Activated CD4-positive, CD25-positive, alpha-beta regulatory T cell (primary cell): ENCODE results near the gene PTPMT1.
A peak's percentile ranks its signal among the peaks of the same experiment; 100 is the strongest.
"Not testable (repeated sequence)": the region's sequence is repeated elsewhere in the genome, so short reads cannot be mapped to it uniquely, and the experiment has no call there.

Experiments
- DNase-seq, 4 experiments: peaks; one replicate each; lab custom pipeline; 2025; lab: John Stamatoyannopoulos, UW

PTPMT1 gene, protein sequence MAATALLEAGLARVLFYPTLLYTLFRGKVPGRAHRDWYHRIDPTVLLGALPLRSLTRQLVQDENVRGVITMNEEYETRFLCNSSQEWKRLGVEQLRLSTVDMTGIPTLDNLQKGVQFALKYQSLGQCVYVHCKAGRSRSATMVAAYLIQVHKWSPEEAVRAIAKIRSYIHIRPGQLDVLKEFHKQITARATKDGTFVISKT

DNA sequence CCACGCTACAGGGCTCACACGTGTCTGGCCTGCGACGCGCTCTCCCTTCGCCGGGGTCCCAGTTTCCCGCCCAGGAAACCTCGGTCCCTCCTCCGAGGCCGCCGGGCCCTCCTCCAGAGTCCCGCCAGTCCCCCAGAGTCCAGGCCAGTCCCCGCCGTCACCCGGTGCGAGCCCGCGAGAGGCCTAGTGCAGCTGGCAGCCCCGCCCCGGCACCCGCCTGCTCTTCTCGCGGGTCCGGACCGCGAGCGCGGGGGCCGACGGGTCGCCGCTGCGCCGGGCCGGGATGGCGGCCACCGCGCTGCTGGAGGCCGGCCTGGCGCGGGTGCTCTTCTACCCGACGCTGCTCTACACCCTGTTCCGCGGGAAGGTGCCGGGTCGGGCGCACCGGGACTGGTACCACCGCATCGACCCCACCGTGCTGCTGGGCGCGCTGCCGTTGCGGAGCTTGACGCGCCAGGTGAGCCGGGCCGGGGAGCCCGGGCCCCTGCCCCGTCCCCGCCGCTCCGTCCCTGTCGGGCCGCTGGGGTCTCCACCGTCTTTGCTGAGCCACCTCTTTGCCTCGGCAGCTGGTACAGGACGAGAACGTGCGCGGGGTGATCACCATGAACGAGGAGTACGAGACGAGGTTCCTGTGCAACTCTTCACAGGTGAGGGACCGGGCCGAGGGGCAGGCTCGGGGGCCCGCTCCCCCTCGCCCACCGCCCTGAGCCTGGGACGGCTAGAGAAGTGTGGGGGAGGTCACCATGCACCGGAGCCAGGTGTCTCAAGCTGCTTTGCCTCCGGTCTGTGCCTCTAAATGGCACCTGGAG lies at the start of gene PTPMT1:
Gene PTPMT1 (plus strand): TSS at position 260 of the 809 bp plus-strand sequence. CDS start 24 bp downstream, at position 284.
- peak; percentile 35 to 60 (median 44) for DNase-seq

DNA sequence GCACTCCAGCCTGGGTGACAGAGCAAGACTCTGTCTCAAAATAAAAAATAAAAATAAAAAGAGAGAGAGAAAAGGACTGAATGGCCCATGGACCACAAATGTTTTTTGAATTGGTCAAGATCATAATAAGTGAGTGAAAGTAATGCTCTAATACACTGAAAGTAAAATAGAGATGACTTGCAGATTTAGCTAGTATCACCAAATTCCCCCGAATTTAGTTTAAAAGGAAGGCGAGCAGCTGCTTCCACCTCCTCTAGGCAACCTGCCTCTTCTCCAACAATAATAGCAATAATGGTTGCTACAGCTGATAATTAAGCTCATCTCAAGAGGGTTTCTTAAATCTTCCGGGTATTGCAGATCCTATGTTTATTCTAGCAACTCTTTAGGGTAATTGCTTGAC lies 49.2 kb upstream of the PTPMT1 start:
- no peak for DNase-seq

DNA sequence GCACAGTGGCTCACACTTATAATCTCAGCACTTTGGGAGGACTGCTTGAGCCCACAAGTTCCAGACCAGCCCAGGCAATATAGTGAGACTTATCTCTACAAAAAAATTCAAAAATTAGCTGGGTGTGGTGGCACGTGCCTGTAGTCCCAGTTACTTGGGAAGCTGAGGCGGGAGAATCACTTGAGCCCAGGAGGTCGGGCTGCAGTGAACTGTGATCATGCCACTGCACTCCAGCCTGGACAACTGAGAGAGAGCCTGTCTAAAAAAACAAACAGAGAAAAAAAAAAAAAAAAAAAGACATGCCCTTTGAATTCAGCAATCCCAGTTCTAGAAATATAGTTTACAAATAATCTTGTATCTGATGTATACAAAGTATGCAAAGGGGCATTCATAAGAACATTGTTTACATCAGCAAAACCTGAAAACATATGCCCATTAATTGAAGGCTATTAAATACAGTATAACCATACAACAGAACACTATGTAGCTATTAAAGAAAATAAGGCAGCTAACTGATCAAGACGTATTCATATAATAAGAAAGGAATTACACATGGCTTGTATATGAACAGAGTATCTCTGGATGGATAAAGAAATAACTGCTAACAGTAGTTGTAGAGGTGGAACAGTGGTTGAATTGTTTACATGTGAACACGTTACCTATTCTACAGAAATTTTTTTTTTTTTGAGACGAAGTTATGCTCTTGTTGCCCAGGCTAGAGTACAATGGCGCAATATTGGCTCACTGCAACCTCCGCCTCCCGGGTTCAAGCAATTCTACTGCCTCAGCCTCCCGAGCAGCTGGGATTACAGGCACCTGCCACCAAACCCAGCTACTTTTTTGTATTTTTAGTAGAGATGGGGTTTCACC lies 48.2 kb upstream of the PTPMT1 start:
- DNase-seq: no peak

DNA sequence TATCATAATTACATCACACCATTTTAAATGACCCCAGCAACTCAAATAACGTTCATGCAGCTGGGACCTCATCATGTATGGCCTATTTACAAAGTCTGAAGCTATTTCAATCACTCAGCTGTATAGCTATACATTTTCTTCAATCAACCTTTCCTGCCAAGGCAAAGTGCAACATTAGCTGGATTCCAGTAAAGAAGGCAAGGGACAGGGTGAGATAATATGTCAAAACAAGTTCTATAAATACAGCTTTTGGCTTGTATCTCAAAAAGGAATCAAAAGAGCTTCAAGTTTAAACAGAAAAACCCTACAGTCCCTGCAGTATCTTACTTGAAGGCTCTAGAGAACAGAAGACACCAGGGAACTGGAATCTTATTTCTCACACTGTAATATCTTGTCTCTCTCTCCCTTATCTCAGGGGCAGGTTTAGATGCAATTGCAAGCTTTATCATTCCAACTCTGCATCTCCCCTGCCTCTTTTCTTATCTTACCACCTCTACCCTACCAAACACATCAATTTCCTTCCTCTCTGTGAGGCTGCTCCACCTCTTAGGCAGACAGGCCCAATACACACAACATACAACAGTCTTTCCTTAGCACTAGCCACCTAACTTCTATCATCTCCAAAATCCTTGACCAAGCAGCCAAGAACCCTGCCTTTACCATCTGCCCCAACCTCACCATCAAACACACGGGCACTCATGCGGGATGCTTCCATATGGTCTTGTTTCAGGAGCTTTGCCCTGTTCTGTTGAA lies 47.0 kb upstream of the PTPMT1 start:
- DNase-seq: no peak

DNA sequence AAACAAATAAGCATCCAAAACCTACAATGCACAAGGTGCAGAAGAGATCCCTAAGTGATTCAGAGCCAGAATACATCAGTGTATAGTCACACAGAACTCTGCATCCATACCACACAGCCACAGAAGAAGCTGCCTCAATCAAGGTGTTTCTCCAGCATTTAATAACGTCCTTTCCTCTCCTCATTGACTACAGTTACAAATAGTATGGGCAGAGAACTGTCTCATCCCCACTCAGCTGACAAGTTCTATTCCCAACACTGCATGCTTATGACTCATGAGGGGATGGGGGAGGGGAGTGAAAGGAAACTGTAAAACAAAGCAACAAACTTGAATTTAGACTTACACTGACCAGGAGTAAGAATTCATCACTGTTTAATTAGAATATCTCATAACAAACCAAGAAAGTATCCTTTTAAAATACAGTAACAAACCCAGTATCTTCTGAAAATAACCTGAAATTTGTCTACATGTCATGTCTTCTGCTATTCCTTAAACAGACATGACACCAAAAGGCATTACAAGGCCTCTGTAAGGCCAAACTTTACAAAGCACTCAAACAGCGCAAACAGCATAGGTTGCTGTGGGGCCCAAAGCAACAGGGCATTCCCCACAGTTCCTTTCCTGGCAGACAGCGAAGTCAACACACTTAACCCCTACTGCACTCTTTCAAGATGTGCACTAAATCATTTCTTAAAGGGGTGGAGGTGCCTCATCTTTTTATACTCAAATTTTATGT lies 41.7 kb upstream of the PTPMT1 start:
- no peak for DNase-seq

DNA sequence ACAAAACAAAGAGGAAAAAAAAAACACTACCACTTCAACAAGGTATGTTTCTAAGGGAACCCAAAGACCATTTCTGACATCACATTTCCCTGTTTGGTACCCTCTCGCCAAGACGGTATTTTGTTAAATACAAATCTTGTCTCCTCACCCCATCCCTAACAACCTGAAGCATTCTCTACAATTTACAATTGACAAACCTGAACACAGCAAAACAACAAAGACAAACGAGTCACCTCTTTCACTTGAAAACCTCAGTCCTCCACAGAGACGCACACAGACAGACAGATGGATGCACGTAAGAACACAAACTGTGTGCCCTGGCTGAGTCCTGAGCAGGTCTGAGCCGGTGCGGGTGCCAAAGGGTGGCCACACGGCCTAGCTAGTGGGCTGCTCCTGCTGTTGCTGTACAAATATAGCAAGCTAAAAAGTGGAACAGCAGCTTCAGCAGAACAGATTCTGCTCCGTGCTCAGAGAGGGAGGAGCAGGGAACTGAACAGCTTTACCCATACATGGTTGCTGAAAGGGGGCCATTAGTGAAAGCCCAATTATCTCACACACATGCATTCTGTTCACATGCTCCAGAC lies 41.0 kb upstream of the PTPMT1 start:
- no peak for DNase-seq

DNA sequence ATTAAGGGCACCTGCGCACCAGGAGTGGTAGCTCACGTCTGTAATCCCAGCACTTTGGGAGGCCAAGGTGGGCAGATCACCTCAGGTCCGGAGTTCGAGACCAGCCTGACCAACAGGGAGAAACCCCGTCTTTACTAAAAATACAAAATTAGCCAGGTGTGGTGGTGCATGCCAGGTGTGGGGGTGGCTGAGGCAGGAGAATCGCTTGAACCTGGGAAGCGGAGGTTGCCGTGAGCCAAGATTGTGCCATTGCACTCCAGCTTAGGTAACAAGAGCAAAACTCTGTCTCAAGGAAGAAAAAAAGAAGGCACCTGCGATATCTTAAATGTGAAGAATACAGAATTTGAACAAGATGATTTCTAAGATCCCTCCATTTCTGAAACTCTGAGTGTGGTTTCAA lies 39.4 kb upstream of the PTPMT1 start:
- not testable (repeated sequence) for DNase-seq

DNA sequence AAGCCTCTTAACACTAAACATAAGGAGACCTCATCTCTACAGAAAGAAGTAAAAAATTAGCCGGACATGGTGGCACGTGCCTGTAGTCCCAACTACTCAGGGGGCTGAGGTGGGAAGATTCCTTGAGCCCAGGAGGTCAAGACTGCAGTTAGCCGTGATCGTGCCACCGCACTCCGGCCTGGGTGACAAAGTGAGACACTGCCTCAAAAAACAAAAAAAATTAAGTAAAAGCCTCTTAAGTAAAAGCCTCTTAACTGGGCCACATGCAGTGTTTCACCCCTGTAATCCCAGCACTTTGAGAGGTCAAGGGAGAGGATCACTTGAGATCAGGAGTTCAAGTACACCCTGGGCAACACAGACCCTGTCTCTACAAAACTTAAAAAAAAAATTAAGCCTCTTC lies 38.2 kb upstream of the PTPMT1 start:
- DNase-seq: no peak

DNA sequence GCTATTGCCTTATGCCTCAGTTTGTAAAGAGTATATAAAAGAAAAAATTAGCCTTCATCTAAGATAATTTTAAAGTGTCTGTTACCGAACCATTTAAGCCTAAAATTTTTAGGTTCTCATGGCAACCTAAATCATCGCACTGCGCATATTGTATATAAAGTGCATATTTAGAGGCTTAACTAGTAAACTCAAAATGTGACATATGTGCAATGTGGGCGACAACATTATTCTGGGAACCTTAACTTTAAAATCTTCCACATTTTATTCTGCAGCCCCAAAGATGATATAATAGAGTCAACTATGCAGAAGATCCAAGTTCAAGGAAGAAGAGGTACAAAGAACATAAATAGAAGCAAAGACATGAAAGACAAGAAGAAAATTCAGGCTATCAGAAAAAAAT lies 35.4 kb upstream of the PTPMT1 start:
- DNase-seq: no peak

DNA sequence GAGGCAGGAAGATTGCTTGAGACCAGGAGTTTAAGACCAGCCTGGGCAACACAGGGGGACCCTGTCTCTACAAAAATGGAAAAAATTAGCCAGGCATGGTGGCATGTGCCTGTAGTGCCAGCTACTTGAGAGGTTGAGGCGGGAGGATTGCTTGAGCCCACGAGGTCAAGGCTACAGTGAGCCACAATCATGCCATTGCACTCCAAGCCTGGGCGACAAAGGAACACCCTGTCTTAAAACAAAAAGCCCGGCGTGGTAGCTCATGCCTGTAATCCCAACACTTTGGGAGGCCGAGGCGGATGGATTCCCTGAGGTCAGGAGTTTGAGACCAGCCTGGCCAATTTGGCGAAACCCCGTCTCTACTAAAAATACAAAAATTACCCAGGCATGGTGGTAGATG lies 34.7 kb upstream of the PTPMT1 start:
- DNase-seq: not testable (repeated sequence)

DNA sequence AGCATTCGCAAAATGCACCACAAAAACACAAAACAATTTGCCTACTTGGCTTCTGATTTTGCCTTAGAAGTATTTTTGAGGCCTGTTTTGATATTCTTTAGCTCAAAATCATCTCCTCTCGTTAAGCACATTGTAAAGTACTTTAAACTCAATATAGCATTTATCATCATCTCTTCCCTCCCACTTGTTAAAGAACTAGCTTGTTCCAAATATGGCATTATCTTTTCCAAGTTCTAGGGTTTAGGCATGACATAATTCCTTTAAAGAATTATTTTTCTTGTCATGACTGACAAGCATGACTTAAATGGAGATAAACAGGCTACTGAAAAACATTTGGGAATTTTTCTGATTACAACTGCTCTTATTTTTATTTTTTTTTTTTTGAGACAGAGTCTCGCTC lies 33.7 kb upstream of the PTPMT1 start:
- DNase-seq: no peak

DNA sequence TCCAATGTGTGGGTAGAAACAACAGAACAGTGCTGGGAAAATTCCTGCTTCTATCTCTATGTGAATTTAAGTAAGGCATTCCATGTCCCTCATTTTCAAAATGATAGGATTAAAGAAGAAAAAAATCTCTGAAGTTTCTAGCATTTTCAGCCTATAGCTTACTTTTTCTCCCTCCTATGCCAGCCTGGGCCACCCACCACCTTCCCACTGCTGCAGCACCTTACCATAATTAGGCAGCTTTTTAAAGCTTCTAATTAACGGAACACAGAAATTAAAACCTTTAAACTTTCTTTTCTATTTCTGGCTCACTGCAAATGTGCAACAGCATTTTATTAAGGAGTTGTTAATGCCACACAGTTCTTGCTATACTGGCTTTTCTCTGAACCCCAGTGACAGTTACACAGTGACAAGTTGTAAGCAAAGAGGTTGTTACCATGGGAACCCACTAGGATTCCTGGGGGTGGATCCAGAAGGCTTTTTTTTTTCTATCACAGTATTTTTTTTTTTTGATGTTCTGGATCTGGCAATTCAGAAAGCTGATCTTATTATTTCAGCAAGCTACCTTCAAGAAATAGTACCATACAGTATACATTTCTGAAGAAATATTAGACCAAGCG lies 32.7 kb upstream of the PTPMT1 start:
- DNase-seq: no peak

DNA sequence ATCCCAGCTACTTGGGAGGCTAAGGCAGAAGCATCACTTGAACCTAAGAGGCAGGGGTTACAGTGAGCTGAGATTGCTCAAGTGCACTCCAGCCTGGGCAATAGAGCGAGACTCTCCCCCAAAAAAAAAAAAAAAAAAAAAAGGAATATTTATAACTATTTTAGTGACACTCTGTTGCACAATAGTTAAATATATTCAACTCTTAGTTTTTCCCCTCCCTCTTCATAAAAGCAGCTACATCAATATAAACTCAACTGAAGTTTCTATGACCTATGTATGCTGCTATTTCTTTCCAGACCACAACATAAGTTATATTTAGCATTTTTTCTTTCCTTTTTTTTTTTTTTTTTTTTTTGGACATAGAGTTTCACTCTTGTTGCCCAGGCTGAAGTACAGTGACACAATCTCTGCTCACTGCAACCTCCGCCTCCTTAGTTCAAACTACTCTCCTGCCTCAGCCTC lies 31.7 kb upstream of the PTPMT1 start:
- DNase-seq: no peak

DNA sequence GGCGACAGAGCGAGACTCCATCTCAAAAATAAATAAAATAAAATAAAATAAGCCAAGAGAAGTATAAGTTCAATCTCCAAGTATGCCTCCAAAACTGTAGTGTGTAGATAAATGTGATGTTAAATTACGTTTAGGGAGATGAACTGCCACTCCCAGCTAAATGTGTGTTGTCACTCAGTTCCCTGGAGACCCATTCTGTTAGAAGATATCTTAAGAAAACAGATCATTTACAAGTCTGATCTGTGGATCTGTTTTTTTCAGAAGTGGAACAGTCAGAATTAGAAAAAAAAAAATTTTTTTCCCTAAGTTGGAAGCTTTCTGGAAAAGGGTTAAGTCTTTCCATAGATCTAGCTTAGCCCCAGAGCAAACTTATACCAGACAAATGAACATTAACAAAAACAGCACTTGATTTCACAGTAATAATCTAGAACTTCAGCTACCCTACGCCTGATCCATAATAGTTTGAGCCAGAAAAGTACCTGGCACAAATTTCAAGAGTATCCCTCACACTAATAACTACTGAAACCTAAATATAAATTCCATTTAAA lies 30.6 kb upstream of the PTPMT1 start:
- no peak for DNase-seq

DNA sequence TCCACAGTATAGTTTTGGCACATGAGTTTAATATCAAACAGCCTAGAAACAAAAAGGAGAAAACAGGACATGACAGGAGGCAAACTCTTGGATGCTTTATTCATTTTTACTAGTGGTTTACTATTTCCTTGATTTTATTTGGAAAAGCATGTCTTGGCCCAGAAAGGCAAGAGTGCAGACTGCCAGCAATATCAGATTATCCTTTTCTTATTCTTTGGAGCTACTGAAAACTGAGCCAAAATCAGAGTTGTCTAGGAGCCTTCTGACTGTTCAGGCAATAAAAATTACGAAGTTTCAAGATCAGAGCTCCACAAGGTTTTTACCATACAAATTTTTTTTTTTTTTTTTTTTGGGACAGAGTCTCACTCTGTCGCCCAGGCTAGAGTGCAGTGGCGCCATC lies 28.5 kb upstream of the PTPMT1 start:
- no peak for DNase-seq

DNA sequence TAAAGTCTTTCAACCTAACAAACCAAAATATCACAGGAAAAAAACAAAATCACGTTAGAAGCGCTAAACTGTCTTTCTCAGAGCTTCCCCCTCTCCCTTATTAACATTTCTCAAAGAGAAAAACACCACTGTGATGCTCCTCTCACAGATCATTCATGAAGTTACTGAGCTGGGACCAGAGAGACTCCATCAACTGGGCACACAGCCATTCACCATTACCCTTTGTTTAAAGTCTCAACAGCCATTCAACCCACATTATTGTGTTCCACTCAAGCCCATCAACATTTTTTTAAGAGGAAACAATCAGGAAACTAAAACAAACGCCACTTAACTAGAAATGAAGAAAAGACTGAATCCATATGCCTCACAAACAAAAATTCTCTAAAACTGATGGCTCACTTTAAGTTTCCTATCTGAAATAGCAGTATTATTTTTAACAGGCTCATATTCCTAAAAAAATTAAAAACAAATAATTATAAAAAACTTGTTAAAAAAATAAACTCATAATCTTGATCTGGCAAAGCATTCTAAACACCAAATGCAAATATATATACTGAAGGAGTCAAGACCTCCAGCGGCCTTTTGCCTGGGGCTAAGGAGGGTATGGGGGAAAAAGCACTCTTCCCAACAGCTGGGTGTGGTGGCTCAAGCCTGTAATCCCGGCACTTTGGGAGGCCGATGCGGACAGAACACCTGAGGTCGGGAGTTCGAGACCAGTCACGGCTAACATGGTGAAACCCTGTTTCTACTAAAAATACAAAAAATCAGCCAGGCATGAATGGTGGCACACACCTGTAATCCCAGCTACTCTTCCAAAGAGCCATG lies 26.4 kb upstream of the PTPMT1 start:
- DNase-seq: no peak

DNA sequence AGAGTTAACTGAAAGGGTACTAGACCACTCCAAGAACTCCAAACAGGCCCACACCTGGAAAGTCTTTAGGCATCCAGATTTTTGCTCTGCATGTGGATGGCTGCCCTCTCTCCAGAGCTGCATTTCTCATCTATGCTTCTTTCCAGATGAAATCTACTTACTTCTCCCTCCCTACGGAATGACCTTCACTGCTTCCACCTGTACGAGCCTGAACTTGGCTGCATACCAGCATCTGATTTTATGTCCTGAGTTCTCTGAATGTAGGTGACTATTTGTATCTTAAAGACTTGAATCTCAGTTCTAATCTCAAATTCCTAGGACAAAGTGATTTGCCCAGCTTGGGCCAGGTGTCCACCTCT lies 25.7 kb upstream of the PTPMT1 start:
- DNase-seq: no peak

DNA sequence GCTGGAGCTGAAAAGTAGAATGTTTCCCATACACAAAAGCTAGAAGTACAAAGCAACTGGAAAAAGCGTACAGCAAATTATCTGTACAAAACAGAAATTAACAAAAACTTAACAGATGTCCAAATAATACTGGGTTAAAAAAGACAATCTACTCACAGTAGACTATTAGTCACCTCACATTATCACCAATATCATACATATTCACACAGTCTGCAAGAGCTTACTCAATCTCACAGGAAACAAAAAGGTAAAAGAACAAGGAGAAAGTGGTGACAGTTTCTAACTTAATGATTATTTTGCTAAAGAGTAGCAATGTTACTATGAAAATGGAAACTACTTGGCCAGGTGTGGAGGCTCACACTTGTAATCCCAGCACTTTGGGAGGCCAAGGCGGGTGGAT lies 24.3 kb upstream of the PTPMT1 start:
- no peak for DNase-seq

DNA sequence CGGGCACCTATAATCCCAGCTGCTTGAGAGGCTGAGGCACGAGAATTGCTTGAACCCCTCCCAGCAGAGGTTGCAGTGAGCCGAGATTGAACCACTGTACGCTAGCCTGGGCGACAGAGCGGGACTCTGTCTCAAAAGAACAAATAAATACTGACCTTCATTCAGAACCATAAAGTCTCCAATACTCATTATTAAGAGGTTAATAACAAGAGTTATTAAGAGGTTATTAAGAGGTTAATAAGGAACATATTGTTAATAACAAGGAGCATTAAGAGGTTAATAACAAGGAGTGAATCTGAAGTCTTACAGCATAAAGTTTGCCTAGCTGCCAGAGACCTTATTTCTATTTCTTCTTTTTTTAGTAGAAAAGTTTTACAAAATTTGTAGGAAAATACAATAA lies 20.1 kb upstream of the PTPMT1 start:
- DNase-seq: no peak
